Activated effector memory CD4-positive, alpha-beta T cell treated with Interleukin-2 at 50 U/mL for 16 hours (primary cell): ENCODE data around the gene HEPHL1.
"Not testable (repeated sequence)": the region's sequence is repeated elsewhere in the genome, so short reads cannot be mapped to it uniquely, and the experiment has no call there.

ENCODE experiments used
- DNase-seq: peaks from one replicate; pipeline ENCODE4 v3.0.0-alpha.2; 2020

The HEPHL1 gene, protein sequence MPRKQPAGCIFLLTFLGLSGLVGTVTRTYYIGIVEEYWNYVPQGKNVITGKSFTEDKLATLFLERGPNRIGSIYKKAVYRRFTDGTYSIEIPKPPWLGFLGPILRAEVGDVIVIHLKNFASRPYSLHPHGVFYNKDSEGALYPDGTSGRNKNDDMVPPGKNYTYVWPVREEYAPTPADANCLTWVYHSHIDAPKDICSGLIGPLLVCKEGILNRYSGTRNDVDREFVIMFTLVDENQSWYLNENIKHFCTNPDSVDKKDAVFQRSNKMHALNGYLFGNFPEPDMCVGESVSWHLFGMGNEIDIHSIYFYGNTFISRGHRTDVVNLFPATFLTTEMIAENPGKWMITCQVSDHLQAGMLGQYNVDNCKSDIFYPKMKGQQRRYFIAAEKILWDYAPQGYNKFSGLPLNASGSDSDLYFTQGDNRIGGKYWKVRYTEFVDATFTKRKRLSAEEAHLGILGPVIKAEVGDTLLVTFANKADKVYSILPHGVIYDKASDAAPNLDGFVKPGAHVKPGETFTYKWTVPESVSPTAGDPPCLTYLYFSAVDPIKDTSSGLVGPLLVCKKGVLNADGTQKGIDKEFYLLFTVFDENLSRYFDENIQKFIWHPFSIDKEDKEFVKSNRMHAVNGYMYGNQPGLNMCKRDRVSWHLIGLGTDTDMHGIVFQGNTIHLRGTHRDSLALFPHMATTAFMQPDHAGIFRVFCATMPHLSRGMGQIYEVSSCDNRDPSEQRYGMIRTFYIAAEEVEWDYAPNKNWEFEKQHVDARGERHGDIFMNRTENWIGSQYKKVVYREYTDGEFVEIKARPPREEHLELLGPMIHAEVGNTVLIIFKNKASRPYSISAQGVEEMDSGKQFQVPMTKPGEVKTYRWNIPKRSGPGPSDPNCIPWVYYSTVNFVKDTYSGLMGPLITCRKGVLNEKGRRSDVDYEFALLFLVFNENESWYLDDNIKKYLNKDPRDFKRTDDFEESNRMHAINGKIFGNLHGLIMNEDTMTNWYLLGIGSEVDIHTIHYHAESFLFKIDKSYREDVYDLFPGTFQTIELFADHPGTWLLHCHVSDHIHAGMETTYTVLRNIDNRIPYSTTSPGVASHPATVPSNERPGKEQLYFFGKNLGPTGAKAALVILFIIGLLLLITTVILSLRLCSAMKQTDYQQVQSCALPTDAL

DNA sequence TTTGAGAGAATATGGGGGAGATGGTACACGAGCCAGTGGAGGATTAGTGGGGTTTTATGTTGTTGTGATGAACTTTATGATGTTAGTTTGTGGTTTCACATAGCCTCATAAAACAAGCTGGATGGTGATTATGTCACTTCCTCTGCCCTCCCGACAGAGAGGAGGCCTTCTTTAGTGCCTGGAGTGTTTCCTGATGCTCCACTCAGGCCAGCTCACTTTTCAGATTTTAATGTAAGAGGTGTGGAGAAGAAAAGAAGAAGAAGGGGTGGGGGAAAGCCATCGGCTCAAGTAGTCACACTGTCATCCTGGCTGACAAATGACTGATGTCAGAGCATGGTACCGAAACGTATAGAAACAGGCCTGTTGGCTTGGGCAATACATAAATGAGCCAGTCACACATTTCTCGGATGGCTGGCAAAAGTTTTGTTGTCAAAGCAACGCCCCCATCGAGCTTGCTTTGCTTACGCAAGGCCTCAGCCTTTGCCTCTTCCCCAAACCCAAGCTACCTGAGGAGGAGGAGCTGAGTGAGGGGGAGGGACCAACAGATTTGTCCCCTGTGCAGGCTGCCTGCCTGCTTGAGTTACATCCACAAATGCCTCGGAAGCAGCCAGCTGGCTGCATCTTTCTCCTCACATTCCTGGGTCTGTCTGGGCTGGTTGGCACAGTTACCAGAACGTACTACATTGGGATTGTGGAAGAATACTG is at the start of gene HEPHL1:
Gene HEPHL1 (plus strand): TSS at position 578 of the 705 bp plus-strand sequence. CDS start 15 bp downstream, at position 593.
- no peak for DNase-seq

DNA sequence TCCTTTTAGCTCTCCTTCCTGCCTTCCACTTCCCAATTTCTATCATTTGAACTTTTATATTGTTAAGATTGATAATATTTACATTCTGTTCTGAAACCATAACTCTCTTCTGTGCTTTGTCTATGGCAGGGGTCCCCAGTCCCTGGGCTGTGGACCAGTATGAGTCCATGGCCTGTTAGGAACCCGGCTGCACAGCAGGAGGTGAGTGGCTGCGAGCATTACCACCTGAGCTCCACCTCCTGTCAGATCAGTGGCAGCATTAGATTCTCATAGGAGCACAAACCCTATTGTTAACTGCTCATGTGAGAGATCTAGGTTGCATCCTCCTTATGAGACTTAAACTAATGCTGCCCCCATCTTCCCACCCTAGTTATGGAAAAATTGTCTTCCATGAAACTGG is 48.4 kb upstream of the HEPHL1 start:
- no peak for DNase-seq

DNA sequence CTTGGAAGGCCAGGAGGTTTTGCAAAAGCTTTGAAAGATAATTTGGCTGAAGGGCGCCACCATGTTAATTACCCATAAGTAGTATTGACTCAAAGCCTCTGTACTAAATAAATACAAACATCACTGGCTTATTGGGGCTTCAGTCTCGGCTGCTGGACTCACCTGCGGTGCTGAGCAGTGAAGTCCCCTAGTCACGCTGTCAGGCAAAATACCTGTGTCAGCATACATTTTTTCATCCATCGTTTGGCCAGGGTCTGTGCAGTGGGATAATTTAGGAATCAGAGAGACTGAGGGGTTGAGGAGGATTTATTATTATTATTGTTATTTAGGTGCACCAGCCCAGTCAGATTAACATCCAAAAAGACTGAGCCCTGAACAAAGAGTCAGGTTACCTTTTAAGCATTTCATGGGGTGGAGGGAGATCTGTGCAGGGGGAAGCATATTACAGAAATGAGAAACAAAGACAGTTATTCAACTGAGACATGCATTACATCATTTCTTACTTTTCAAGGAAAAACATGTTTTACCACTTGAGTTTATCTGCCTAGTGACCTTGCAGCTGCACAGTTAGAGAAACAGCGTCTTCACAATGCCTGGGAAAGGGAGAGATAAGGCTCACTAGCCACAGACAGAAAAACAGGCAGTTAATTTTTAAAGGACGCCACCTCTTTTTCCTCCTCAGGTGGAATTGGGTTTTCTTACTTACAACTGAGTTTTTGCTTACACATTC is 47.7 kb upstream of the HEPHL1 start:
- not testable (repeated sequence) for DNase-seq

DNA sequence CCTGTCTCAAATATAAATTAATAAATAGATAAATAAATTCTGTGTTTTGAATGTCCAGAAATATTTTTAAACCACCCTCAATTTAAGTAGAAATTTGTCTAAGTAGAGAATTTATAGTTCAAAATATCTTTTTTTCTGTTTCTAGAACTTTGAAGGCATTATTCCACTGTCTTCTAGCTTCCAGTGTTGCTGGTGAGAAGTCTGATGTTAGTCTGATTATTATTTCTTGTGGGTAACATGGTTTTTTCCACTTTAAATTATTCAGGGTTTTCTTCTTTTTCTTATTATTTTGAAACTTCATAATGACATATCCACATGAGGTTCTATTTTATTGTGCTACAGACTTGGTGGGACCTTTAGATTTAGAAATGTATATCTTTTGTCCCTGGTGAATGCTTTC is 46.4 kb upstream of the HEPHL1 start:
- no peak for DNase-seq

DNA sequence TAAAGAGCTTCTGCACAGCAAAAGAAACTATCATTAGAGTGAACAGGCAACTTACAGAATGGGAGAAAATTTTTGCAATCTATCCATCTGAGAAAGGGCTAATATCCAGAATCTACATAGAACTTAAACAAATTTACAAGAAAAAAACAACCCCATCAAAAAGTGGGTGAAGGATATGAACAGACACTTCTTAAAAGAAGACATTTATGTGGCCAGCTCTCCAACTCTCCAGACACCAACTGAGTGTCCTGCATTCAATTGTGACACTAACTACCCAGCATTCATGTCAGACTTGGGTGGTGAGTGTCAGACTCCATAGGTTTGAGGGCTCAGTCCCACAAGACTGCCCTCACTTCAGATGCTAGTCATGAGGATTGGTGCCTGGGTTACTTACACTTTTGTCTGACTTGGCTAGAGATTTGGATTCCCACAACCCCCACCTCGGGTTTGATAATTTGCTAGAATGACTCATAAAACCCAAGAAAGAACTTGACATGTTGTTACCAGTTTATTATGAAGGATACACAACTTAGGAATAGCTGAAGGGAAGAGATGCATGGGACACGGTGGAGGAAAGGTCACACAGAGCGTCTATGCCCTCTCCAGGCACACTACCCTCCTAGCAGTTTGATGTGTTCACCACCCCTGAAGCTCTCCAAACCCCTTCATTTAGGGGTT is 44.4 kb upstream of the HEPHL1 start:
- not testable (repeated sequence) for DNase-seq

DNA sequence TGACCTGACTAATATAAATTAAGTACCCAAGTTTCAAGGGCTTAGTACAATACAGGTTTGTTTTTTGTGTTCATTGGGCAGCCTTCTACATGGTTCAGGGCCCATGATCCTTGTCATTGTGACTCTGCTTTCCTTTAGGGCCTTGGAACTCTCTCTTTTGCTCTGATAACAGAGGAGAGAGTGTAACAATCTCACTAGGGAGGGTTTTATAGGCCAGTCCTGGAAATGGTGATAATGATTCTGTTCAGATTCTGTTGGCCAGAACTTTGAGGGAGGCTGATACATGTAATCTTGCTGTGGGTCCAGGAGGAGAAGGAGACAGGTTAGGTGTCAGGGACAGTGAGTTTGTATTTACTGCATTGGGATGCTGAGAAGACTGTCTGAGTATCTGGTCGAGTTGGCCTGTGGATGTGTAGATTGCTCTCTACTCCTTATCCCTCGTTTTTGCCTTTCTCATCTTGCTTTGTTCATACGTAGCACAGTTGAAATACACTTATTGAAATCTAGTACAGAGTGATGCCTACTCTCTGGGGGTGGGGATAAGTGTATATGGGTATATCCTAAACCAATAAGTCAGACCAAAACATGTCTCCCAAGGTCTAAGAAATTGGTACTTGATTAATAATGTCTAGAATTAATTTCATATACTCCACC is 37.5 kb upstream of the HEPHL1 start:
- no peak for DNase-seq

DNA sequence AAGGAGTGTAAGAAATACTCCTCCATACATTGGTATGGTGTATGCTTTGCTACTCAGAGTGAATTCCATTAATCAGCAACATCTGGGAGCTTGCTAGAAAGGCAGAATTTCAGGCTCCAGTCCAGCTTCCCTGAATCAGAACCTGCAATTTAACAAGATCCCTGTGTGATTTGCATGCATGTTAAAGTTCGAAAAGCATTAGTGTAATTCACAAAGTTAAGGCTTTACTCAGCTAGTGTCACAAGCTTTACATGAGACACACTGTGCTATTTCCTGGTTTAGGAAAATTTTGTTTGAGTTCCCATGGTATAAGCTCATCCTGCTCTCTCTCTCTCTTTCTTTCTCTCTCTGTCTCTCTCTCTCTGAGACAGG is 37.0 kb upstream of the HEPHL1 start:
- no peak for DNase-seq

DNA sequence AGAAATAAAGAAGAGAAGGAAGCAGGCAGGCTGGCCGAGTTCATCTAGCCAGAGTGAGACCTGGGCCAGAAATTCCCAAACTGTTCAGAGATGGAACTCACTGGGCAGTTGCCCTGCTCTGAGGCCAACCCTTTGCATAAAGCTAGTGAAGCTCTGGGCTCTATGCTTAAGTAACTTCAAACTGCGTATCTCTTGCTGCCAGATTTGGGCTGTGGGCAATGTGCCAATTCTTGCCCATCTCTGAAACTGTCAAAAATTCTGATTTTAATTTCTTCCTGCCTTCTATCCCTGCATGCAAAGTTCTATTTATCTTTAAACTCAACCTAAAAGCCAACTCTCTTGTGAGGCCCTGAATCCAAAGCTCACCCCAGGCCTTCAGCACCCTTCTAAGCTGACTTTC is 36.2 kb upstream of the HEPHL1 start:
- DNase-seq: no peak

DNA sequence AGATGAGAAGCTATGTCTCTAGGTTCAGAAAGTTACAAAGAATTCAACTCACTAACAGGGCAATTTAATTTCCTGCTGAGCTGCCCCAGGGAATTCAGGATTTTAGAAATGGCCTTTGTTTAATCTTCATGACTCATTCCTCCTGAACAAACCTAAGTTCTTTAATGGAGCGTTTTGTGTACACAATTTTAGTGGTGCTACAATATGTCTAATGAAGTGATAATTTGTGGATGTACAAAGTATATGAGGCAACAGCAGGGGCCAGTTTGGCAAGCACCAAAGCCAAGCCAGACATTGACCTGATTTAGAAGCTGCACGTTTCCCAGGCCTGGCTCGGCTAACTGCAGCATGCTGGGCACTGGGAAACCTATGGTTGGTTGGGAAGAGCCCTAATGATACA is 34.4 kb upstream of the HEPHL1 start:
- no peak for DNase-seq

DNA sequence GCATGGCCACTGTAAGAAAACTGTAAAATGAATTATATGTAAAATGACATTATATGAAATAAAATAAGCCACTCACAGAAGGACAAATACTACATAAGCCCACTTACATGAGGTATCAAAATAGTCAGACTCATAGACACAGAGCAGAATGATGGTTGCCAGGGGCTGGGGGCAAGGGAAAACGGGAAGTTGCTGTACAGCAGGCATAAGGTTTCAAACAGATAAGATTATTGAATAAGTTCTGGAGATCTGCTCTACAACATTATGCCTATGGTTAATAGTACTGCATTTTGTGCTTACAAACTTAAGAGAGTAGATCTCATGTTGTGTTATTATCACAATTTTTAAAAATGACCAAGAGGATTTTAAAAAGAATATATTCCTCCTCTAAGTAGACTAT is 32.7 kb upstream of the HEPHL1 start:
- no peak for DNase-seq

DNA sequence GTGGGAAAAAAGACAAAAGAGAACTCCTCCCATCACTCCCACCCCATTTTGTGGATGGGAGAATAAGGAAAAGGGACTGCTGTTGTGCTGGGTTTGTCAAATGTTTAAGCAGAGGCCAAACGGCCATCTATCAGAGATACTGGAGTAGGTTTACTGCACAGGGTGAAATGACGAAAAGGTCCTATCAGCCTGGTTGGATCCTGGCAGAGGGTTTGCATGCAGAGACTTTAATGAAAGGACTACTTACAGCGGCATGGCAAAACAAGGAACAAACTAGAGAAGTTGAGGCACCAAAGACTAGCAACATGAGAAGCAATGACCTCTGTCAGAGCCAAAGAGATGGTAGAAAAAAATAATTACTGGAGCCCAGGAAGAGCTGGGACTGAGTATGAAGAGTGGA is 32.2 kb upstream of the HEPHL1 start:
- no peak for DNase-seq

DNA sequence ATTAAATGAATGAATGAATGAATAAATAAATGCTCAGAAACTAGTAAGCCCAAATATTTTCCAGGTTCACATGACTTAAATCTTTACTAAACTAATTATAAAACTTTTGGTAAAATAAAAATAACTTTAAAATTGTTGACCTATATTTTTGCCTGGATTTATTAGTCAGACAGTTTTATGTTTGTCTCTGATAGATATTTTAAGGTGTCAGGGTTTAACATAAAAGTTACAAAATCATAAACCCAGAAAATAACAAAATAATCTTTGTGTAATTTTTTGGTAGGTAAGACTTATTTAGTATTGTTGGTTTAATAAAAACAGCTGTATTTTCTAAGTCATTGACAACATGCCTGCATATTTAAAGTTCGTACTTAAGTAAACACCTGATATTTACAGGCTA is 27.4 kb upstream of the HEPHL1 start:
- DNase-seq: no peak

DNA sequence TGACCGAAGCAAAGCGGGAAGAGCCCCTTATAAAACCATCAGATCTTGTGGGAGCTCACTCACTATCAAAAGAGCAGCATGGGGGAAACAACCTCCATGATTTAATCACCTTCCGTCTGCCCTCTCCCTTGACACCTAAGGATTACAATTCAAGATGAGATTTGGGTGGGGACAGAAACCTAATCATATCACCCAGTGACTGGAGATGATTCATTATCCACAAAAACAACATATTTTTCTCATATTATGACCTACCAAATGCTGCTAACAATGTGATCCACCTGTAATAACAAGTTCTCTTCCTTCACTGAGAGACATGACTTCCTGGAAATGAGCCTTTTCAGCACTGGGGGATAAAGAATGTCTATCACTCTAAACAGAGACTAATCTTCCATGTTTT is 23.4 kb upstream of the HEPHL1 start:
- DNase-seq: no peak

DNA sequence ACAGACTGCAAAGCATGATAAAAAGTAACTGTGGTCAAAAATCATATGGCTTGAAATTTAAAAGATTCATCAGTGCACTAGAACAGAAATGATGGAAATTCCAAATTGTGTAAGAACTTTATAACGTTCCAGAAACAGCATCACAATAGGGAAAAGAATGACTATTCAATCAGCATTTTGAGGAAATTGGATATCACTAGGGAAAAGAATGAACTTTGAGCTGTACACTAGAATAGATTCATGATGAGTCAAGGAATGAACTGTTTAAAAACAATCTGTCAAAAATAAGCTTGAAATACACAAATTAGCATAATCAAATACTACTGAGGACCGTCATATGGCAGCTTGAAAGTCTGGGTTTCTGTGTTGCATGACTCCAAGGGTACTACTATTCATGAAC is 20.5 kb upstream of the HEPHL1 start:
- DNase-seq: no peak

DNA sequence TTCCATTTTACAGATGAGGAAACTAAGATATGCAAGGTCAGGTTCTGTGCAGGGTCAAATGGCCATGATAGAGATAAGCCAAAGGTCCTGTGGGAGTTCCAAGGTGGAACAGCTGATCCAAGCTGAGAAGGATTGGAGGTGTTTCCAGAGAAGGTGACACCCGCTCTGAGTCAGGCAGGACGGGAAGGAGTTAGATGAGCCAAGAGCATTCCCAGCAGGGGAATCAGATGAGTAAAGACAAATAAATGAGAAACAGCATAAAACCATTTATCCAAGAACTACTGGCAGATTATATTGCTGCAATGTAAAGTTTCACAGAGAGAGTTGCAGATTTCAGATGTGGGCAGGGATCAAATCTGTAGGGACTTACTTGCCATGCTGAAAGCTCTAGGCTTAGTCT is 18.9 kb upstream of the HEPHL1 start:
- DNase-seq: no peak

DNA sequence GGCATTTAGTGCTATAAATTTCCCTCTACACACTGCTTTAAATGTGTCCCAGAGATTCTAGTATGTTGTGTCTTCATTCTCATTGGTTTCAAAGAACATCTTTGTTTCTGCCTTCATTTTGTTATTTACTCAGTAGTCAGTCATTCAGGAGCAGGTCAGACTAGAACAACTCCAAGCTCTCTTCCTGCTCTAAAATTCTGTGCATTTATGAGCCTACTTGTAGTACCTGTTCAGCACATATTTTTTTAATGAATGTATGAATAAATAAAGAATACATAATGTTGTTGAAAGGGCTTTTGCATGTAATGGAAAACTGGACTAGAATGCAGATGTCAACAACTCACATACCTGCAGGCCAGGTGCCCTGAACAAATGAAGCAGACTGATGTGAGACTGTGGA is 13.7 kb upstream of the HEPHL1 start:
- no peak for DNase-seq

DNA sequence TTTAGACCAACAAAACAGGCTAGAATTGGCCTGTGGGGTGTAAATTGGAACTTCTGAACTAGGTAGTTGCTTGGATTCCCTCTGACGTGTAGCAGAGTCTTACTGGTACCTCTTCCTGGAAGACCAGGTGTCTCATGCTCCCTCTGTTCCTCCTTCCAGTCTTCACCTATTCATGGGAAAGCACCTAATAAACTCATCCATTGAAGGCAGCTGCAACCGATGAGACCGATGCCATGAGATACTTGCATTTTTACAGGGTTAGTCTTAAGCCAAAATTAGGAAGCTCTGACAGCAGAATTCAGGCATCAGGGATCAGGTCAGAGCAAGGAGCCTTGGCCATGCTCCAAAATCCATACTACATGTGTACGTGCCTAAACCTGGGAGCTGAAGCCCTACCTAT is 13.2 kb upstream of the HEPHL1 start:
- DNase-seq: no peak

DNA sequence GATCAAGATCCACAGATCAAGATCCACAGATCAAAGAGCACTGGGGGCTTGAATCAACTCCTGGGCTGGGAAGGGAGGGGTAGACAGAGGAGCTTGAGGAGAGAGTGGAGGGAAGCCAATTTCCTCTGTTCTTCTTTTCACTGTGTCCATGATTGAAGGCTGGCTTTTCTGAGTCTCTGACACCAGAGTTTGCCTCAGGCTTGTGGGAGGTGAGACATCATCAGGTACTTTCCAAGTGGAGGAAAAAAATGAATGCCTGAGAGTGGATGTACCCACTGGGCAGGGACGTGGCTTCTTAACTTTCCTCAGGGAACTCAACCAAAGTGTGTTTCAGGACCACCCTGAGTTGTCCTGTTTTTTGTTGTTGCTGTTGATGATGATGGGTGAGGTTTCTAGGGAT is 11.0 kb upstream of the HEPHL1 start:
- DNase-seq: no peak

DNA sequence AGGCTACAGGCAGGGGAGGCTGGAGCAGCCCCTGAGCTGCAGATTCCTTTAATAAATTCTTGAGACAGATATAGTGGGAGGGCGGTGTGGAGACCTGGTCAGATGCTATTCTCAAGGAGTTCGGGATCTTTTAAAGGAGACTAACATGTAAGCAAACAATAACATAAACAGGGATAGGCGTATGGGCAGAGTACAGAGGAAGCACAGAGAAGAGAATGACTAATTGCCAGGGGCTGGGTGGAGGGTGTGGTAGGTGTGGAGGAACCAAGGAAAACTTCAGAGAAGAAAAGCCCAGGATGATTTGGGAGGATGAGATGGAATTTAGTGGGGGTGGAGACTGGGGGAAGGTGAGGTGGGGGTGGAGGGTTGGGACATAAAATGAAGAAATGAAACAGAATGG is 9.7 kb upstream of the HEPHL1 start:
- DNase-seq: no peak

DNA sequence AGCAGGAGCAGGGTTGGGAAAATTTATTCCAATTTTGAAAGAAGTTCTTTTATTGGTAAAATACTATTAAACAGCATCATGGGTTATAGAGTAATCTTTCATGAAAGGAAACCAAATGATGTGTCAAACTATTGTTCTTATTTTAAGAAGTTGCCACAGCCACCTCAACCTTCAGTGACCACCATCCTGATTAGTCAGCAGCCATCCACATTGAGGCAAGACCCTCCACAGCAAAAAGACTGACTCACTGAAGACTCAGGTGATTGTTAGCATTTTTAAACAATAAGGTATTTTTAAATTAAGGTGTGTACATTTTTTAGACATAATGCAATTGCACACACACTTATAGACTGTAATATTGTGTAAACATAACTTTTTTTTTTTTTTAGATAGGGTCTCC is 3.7 kb upstream of the HEPHL1 start:
- no peak for DNase-seq

DNA sequence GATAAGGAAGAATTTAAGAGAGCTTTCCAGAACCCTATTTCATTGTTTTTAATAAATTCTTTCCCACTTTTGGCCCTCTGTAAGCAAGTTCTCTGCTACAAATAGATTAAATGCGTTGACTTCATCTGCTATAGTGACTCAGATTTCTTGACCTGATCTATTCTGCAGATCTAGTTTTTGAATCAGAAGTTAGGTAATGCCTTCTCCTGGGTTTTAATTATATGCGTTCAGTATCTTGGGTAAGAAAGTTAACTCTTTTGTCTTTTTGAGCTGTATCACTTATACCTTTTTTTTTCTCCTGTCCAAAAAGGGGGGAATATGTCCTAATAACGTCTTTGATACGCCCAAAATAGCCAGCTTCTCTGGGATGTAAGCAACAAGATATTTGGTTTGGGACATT is 2.4 kb upstream of the HEPHL1 start:
- no peak for DNase-seq
